ENCODE measurements around the gene ATP8A2. TPM values are rescaled to one million over a fixed set of nuclear protein-coding genes. Genes with fewer than 3 reads are reported as not detected.

The ATP8A2 gene
- total RNA-seq, 1 donor from 2014 or later = 1.9 TPM

DNA sequence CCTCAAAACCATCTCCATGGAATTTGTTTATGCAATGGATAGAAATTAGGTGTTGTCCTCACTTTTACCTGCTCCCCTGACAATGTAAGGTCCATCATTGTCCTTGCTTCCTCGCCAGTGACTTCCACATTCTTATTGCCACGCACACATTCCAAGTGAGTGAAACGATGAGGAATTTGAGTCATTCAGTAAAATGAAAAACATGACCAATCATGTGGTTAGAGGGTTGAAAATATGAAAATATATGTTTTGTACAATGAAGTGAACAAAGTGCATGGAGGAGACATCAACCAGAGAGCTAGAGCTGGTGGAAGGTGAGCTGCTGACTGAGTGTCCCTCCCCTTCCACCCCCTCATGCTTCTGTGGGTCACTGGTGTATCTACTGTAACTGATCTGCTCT lies 91.7 kb downstream of the ATP8A2 start:
- no peaks in the 10 kb centered on the region for H3K9me3 Mint-ChIP-seq (ENCODE audit: low read depth)
- DNase-seq (ENCODE audit: low spot score) = no peak
- no peak overlapping the region for H3K4me3 Mint-ChIP-seq (ENCODE audit: unreplicated experiment)
- no peaks in the 10 kb centered on the region for H3K36me3 Mint-ChIP-seq (ENCODE audit: low read depth)
- TF ChIP-seq, protein P1, sequence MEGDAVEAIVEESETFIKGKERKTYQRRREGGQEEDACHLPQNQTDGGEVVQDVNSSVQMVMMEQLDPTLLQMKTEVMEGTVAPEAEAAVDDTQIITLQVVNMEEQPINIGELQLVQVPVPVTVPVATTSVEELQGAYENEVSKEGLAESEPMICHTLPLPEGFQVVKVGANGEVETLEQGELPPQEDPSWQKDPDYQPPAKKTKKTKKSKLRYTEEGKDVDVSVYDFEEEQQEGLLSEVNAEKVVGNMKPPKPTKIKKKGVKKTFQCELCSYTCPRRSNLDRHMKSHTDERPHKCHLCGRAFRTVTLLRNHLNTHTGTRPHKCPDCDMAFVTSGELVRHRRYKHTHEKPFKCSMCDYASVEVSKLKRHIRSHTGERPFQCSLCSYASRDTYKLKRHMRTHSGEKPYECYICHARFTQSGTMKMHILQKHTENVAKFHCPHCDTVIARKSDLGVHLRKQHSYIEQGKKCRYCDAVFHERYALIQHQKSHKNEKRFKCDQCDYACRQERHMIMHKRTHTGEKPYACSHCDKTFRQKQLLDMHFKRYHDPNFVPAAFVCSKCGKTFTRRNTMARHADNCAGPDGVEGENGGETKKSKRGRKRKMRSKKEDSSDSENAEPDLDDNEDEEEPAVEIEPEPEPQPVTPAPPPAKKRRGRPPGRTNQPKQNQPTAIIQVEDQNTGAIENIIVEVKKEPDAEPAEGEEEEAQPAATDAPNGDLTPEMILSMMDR (IDR thresholded peaks at IDR 0.05) = no peak
- peaks cover 33% of the 10 kb centered on the region for H3K27me3 Mint-ChIP-seq (ENCODE audit: low read depth)
- peaks cover 9% of the 10 kb centered on the region for H3K4me1 Mint-ChIP-seq (ENCODE audit: low read depth)
- no peak overlapping the region for H3K27ac Mint-ChIP-seq (ENCODE audit: unreplicated experiment)

DNA sequence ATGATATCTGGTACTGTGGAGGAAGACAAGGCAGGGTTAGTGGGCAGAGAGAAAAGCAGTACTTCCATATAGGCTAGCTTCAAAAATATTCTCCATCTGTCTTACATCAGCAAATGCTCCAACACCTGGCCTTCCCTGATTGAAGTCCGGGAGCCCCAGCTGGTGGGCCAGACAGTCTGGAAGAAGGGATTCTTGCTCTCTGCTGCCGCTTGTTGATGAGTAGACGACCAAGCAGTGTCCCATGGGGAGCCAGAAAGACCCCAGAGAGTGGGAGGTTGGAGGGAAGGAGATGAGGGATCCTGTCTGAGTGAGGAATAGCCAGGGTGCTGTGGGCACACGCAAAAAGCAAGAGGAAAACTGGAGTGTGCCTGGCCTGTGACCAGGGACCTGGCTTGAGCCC lies 95.1 kb downstream of the ATP8A2 start:
- DNase-seq (ENCODE audit: low spot score) = no peak
- H3K4me3 Mint-ChIP-seq (ENCODE audit: unreplicated experiment) = no peak overlapping the region
- TF ChIP-seq, protein P1 (IDR thresholded peaks at IDR 0.05) = no peak
- H3K27me3 Mint-ChIP-seq (ENCODE audit: low read depth) = peaks cover 40% of the 10 kb centered on the region
- no peaks in the 10 kb centered on the region for H3K9me3 Mint-ChIP-seq (ENCODE audit: low read depth)
- H3K4me1 Mint-ChIP-seq (ENCODE audit: low read depth) = peaks cover 16% of the 10 kb centered on the region
- no peak overlapping the region for H3K27ac Mint-ChIP-seq (ENCODE audit: unreplicated experiment)
- no peaks in the 10 kb centered on the region for H3K36me3 Mint-ChIP-seq (ENCODE audit: low read depth)

DNA sequence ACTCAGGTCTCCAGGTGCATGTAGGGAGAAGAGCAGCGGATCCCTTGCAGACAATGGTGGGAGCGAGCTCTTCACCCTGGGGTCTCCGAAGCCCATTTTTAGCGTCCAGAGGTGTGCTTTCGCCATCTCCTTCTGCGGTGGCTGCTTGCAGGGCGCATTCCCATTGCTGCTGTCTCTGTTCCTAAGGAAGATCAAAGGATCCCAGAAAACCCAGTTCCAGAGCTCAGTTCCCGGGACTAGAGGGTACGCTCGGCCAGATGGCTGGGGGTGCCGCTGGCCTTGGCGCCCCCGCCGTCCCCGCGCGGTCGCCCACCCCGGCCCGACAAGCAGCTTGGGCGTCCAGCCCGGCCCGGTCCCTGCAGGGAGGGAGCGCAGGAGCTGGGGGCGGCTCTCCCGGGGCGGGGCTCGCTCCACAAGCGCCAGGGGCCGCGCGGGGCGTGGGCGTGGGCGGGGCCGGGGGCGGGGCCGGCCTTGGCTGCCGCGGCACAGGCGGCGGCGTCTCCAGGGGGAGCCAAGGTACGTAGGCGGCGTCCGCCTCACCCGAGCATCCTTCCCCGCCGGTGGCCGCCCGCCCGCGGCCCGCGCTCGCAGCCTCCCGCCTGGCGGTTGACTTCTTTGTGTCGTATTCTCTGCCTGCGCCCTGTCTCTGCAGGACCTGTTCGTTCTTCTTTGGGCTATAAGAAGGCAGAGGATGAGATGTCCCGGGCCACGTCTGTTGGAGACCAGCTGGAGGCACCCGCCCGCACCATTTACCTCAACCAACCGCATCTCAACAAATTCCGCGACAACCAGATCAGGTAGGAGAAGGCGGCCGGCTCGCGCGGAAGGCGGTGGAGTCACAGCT lies 96.8 kb downstream of the ATP8A2 start:
- TF ChIP-seq, protein P1 (IDR thresholded peaks at IDR 0.05) = no peak
- peaks cover 34% of the 10 kb centered on the region for H3K27me3 Mint-ChIP-seq (ENCODE audit: low read depth)
- no peak overlapping the region for H3K27ac Mint-ChIP-seq (ENCODE audit: unreplicated experiment)
- DNase-seq (ENCODE audit: low spot score) = no peak
- no peaks in the 10 kb centered on the region for H3K9me3 Mint-ChIP-seq (ENCODE audit: low read depth)
- peaks cover 15% of the 10 kb centered on the region for H3K4me1 Mint-ChIP-seq (ENCODE audit: low read depth)
- H3K36me3 Mint-ChIP-seq (ENCODE audit: low read depth) = no peaks in the 10 kb centered on the region
- peak overlapping the region; percentile 65 for H3K4me3 Mint-ChIP-seq (ENCODE audit: unreplicated experiment)

DNA sequence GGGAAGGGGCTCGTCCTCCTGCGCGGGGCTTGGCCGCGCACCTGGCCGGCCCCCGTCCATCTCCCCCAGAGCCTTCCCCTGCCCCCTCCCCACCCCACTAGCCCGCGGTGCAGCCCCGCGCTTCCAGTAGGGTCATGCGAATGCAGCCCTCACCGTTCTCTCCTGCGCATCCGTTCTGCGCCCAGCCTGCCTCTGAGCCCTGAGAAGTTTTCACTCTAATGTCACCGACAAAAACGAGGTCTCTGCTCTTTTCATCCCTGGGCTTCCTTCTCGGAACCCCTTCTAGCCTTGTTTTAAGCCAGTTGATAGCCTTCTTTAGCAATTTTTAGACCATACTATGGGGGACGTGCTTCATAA lies 97.4 kb downstream of the ATP8A2 start:
- DNase-seq (ENCODE audit: low spot score) = no peak
- no peaks in the 10 kb centered on the region for H3K36me3 Mint-ChIP-seq (ENCODE audit: low read depth)
- H3K4me3 Mint-ChIP-seq (ENCODE audit: unreplicated experiment) = peak overlapping the region; percentile 62

DNA sequence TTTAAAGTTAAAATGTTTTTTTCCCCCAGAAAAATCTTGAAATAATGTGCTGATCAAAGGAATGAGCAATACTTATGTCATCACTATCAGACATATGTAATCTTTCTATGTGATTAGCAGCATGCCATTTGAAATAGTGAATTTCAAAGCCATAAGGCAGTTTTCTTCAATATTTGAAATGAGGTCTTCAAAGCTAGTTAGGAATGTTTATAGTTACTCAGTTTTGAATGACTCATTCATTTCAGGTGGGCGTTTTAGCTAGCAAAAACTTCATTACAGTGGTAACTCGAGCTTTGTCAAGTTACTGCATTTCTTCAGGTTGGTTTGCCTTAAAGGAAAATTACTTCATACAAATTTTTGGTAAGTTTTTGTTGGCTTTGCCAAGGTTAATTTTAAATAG lies 102.1 kb downstream of the ATP8A2 start:
- DNase-seq (ENCODE audit: low spot score) = no peak
- Mint-ChIP-seq H3K9me3 (ENCODE audit: low read depth) (no peaks in the 10 kb centered on the region), H3K27ac (ENCODE audit: unreplicated experiment) (no peak overlapping the region), H3K36me3 (ENCODE audit: low read depth) (no peaks in the 10 kb centered on the region), H3K4me1 (ENCODE audit: low read depth) (peaks cover 6% of the 10 kb centered on the region), H3K27me3 (ENCODE audit: low read depth) (peaks cover 34% of the 10 kb centered on the region), H3K4me3 (ENCODE audit: unreplicated experiment) (no peak overlapping the region)
- TF ChIP-seq, protein P1 (IDR thresholded peaks at IDR 0.05) = no peak

More for the DNA sequence above, 97.4 kb downstream of the ATP8A2 start:
- TF ChIP-seq, protein P1 (IDR thresholded peaks at IDR 0.05) = no peak
- H3K27me3 Mint-ChIP-seq (ENCODE audit: low read depth) = peaks cover 33% of the 10 kb centered on the region
- H3K27ac Mint-ChIP-seq (ENCODE audit: unreplicated experiment) = no peak overlapping the region
- peaks cover 12% of the 10 kb centered on the region for H3K4me1 Mint-ChIP-seq (ENCODE audit: low read depth)
- H3K9me3 Mint-ChIP-seq (ENCODE audit: low read depth) = no peaks in the 10 kb centered on the region

Measured in chondrocyte (in vitro differentiated cells).